Panc1 (cell line): ENCODE data around the gene MICA.

Experiments
- REST ChIP-seq, 2 experiments: IDR thresholded peaks; 2 replicates each; pipeline ENCODE4 v1.6.1; 2011 to 2012; ENCODE audit warnings: low read depth in 2 of 2, control low read depth in 1 of 2, low read length in 1 of 2, mild to moderate bottlenecking in 1 of 2, moderate library complexity in 1 of 2; ENCODE audit not compliant: insufficient read depth in 1 of 2
- TF ChIP-seq, protein P1 (sequence below): fragments of 450-650 bp; IDR thresholded peaks from 2 replicates; pipeline ENCODE4 v1.5.1; 2017; ENCODE audit warnings: mild to moderate bottlenecking

DNA sequence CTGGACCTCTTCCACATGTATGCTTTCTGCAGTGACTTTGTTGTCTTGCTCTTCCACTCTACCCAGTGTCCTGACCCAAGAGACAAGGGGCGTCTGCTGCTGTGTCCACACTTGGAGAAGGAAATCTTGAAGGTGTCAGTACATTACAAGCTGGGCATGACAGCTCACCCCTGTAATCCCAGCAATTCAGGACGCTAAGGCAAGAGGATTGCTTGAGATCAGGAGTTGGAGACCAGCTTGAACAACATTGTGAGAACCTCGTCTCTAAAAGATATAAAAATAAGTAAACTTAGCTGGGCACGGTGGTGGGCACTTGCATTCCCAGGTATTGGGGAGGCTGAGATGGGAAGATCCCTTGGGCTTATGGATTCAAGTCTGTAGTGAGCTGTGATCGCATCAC is 40.6 kb upstream of the MICA start:
- TF ChIP-seq, protein P1, sequence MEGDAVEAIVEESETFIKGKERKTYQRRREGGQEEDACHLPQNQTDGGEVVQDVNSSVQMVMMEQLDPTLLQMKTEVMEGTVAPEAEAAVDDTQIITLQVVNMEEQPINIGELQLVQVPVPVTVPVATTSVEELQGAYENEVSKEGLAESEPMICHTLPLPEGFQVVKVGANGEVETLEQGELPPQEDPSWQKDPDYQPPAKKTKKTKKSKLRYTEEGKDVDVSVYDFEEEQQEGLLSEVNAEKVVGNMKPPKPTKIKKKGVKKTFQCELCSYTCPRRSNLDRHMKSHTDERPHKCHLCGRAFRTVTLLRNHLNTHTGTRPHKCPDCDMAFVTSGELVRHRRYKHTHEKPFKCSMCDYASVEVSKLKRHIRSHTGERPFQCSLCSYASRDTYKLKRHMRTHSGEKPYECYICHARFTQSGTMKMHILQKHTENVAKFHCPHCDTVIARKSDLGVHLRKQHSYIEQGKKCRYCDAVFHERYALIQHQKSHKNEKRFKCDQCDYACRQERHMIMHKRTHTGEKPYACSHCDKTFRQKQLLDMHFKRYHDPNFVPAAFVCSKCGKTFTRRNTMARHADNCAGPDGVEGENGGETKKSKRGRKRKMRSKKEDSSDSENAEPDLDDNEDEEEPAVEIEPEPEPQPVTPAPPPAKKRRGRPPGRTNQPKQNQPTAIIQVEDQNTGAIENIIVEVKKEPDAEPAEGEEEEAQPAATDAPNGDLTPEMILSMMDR = no peak
- TF ChIP-seq REST (IDR thresholded peaks at IDR 0.05; ENCODE audit: insufficient read depth in 1 of 2, low read depth in 2 of 2, low read length in 1 of 2) = no peak
